ENCODE measurements around the gene SEH1L. TPM values are rescaled to one million over a fixed set of nuclear protein-coding genes. Genes with fewer than 3 reads are reported as not detected.
"Not testable (repeated sequence)": the region's sequence is repeated elsewhere in the genome, so short reads cannot be mapped to it uniquely, and the experiment has no call there.

SEH1L gene
- 10 to 100 TPM; 39.3 to 45.4 (median 42.8) TPM for total RNA-seq

GRCh38 chr18:12947285-12948049, at the start of gene SEH1L:
Gene SEH1L (plus strand): TSS chr18:12948011. CDS start chr18:12948122, 111 bp downstream.
- Histone ChIP-seq H3K9me3 (no peaks in the 10 kb centered on the region), H3K36me3 (no peaks in the 10 kb centered on the region), H3K4me3 (peak within 1 kb of the TSS; percentile 75), H3K27me3 (no peaks in the 10 kb centered on the region), H3K4me1 (peaks cover 29% of the 10 kb centered on the region), H3K27ac (peak within 1 kb of the TSS; percentile 97)
- DNase-seq (ENCODE audit: low spot score in 2 of 2): peak; percentile 100
- WGBS: under 1% methylated on average over 30 of the region's 58 CpGs
- no peak for TF ChIP-seq EP300 (IDR thresholded peaks at IDR 0.05)
- no peak for TF ChIP-seq CTCF (IDR thresholded peaks at IDR 0.05)
- peak in 1 of 2 donors; percentile 29 for TF ChIP-seq POLR2A (IDR thresholded peaks at IDR 0.05)
- peak in 1 of 3 donors; percentile 62 for TF ChIP-seq POLR2AphosphoS5 (IDR thresholded peaks at IDR 0.05)

- not testable (repeated sequence) for H3K4me3 ChIP-seq; DNase-seq (ENCODE audit: low spot score in 2 of 2); H3K27ac ChIP-seq; H3K9me3 ChIP-seq; H3K27me3 ChIP-seq; H3K36me3 ChIP-seq; H3K4me1 ChIP-seq
- 96% methylated on average over 12 of the region's 12 CpGs for WGBS
Measured at GRCh38 chr18:12901208-12901607, 46.6 kb upstream of the SEH1L start.

GRCh38 chr18:12904012-12904516, 43.7 kb upstream of the SEH1L start:
- WGBS: 73% methylated on average over 8 of the region's 8 CpGs
- H3K4me1 ChIP-seq: no peaks in the 10 kb centered on the region
- no peak overlapping the region for H3K27ac ChIP-seq
- H3K36me3 ChIP-seq: no peaks in the 10 kb centered on the region
- no peaks in the 10 kb centered on the region for H3K9me3 ChIP-seq
- DNase-seq (ENCODE audit: low spot score in 2 of 2): no peak
- no peak overlapping the region for H3K4me3 ChIP-seq
- no peak for TF ChIP-seq POLR2AphosphoS5 (IDR thresholded peaks at IDR 0.05)
- H3K27me3 ChIP-seq: peaks cover 4% of the 10 kb centered on the region

- WGBS: 80% methylated on average over 2 of the region's 4 CpGs
Measured at GRCh38 chr18:12906119-12906518, 41.7 kb upstream of the SEH1L start.

GRCh38 chr18:12906773-12907172, 41.0 kb upstream of the SEH1L start:
- 96% methylated on average over 8 of the region's 10 CpGs for WGBS
- Histone ChIP-seq H3K27me3 (peaks cover 17% of the 10 kb centered on the region), H3K4me1 (peaks cover 8% of the 10 kb centered on the region), H3K4me3 (no peak overlapping the region), H3K9me3 (no peaks in the 10 kb centered on the region), H3K36me3 (no peaks in the 10 kb centered on the region), H3K27ac (no peak overlapping the region)
- no peak for TF ChIP-seq EP300 (IDR thresholded peaks at IDR 0.05)
- TF ChIP-seq CTCF (IDR thresholded peaks at IDR 0.05): no peak
- TF ChIP-seq POLR2A (IDR thresholded peaks at IDR 0.05): no peak
- TF ChIP-seq POLR2AphosphoS5 (IDR thresholded peaks at IDR 0.05): no peak
- DNase-seq (ENCODE audit: low spot score in 2 of 2): no peak

More at GRCh38 chr18:12906119-12906518, 41.7 kb upstream of the SEH1L start:
- TF ChIP-seq CTCF (IDR thresholded peaks at IDR 0.05) (no peak), POLR2AphosphoS5 (IDR thresholded peaks at IDR 0.05) (no peak), EP300 (IDR thresholded peaks at IDR 0.05) (no peak), POLR2A (IDR thresholded peaks at IDR 0.05) (no peak)
- Histone ChIP-seq H3K4me3 (no peak overlapping the region), H3K27me3 (peaks cover 10% of the 10 kb centered on the region), H3K27ac (no peak overlapping the region), H3K36me3 (no peaks in the 10 kb centered on the region), H3K4me1 (peaks cover 3% of the 10 kb centered on the region), H3K9me3 (no peaks in the 10 kb centered on the region)
- DNase-seq (ENCODE audit: low spot score in 2 of 2): no peak

- Histone ChIP-seq H3K36me3 (no peaks in the 10 kb centered on the region), H3K27ac (no peak overlapping the region), H3K4me3 (no peak overlapping the region), H3K27me3 (peaks cover 23% of the 10 kb centered on the region), H3K9me3 (no peaks in the 10 kb centered on the region), H3K4me1 (peaks cover 8% of the 10 kb centered on the region)
- no peak for TF ChIP-seq EP300 (IDR thresholded peaks at IDR 0.05)
- no peak for TF ChIP-seq CTCF (IDR thresholded peaks at IDR 0.05)
- no peak for TF ChIP-seq POLR2AphosphoS5 (IDR thresholded peaks at IDR 0.05)
- no peak for TF ChIP-seq POLR2A (IDR thresholded peaks at IDR 0.05)
- DNase-seq (ENCODE audit: low spot score in 2 of 2): no peak
- 55% methylated on average over 8 of the region's 8 CpGs for WGBS
Measured at GRCh38 chr18:12907258-12907925, 40.4 kb upstream of the SEH1L start.
